ENCODE data around the gene IPO8.

DNA sequence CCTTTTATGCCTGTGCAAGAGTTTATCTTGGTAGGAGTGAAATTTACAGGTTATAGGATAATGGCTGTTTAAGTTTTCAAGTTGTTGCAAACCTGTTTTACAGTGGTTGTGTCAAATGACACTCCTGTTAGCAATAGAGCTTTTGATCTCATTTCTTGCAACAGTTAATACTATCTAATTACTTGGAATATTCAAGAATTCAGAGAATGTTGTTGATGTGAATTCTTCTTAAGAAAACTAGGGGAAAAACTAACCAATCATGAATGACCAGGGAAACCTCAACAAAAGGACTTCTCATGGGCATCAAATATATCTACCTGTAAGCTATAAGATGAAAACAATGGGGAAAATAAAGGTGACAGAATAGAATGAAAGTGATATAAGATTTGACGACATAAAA lies 85.0 kb downstream of the IPO8 start:
- TF ChIP-seq, protein P1, sequence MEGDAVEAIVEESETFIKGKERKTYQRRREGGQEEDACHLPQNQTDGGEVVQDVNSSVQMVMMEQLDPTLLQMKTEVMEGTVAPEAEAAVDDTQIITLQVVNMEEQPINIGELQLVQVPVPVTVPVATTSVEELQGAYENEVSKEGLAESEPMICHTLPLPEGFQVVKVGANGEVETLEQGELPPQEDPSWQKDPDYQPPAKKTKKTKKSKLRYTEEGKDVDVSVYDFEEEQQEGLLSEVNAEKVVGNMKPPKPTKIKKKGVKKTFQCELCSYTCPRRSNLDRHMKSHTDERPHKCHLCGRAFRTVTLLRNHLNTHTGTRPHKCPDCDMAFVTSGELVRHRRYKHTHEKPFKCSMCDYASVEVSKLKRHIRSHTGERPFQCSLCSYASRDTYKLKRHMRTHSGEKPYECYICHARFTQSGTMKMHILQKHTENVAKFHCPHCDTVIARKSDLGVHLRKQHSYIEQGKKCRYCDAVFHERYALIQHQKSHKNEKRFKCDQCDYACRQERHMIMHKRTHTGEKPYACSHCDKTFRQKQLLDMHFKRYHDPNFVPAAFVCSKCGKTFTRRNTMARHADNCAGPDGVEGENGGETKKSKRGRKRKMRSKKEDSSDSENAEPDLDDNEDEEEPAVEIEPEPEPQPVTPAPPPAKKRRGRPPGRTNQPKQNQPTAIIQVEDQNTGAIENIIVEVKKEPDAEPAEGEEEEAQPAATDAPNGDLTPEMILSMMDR (IDR thresholded peaks at IDR 0.05): no peak
- TF ChIP-seq POLR2A (IDR thresholded peaks at IDR 0.05) (no peak), POLR2AphosphoS5 (IDR thresholded peaks at IDR 0.05) (no peak)

All from prostate gland (tissue), 2 donors.